Muscle of leg (tissue), 11 donors: Measurements from ENCODE around the gene GMPPB. TPM values are rescaled to one million over a fixed set of nuclear protein-coding genes. Genes with fewer than 3 reads are reported as not detected.
"Not testable (repeated sequence)": the region's sequence is repeated elsewhere in the genome, so short reads cannot be mapped to it uniquely, and the experiment has no call there.

Experiments
- DNase-seq: peaks from one replicate; pipeline ENCODE4 v3.0.0; 2013
- H3K27ac ChIP-seq: one replicate; pipeline ENCODE4 v1.5.1; 2013; ENCODE audit warnings: mild to moderate bottlenecking, low read length, control low read depth
- H3K27me3 ChIP-seq: one replicate; pipeline ENCODE4 v1.6.1; 2013; ENCODE audit warnings: low read length; ENCODE audit not compliant: control insufficient read depth, insufficient read depth
- H3K36me3 ChIP-seq: one replicate; pipeline ENCODE4 v1.6.1; 2013; ENCODE audit warnings: low read length; ENCODE audit not compliant: control insufficient read depth, insufficient read depth
- H3K4me1 ChIP-seq: one replicate; pipeline ENCODE4 v1.6.1; 2013; ENCODE audit warnings: low read length; ENCODE audit not compliant: control insufficient read depth, insufficient read depth
- H3K4me3 ChIP-seq: one replicate; pipeline ENCODE4 v1.5.1; 2013; ENCODE audit warnings: low read length, control low read depth
- H3K9me3 ChIP-seq: replicated peaks from 2 replicates; pipeline ENCODE4 v1.6.1; 2013; ENCODE audit warnings: low read depth, low read length; ENCODE audit not compliant: control insufficient read depth
- WGBS: methylation state at CpG from one replicate; pipeline ENCODE4 v1.1.5; 2013; ENCODE audit warnings: missing lambda C conversion rate; ENCODE audit not compliant: insufficient coverage; 5-methylcytosine and 5-hydroxymethylcytosine counted together
- polyA plus RNA-seq, 8 donors: library from polyadenylated mRNA; unstranded; fragments of 120-200 nt; gene quantifications; one replicate each; pipeline versions ENCODE4 v1.2.1 to v1.2.3, GENCODE V29; 2013; ENCODE audit warnings: inconsistent platforms in 1 of 8, low replicate concordance in 1 of 8; ENCODE audit not compliant: insufficient read length in 8 of 8, insufficient read depth in 1 of 8
- total RNA-seq: library from RNA; stranded (reverse); fragments of 120-200 nt; gene quantifications from one replicate; pipeline ENCODE4 v1.2.4, GENCODE V29; 2013

Gene GMPPB
- total and polyA plus RNA-seq, 9 donors, result 11.1 to 15.3 (median 12.4) TPM

GRCh38 chr3:49756036-49756435, 32.3 kb upstream of the GMPPB start:
- DNase-seq, result no peak
- Histone ChIP-seq H3K4me1 (no peaks in the 10 kb centered on the region), H3K9me3 (no peaks in the 10 kb centered on the region), H3K27ac (no peak overlapping the region), H3K27me3 (no peaks in the 10 kb centered on the region), H3K4me3 (no peak overlapping the region), H3K36me3 (peaks cover 6% of the 10 kb centered on the region)
- no CpG with 5 or more reads among the region's 1 CpG for WGBS

- Histone ChIP-seq H3K9me3 (no peaks in the 10 kb centered on the region), H3K4me3 (no peak overlapping the region), H3K27ac (no peak overlapping the region), H3K36me3 (peaks cover 6% of the 10 kb centered on the region), H3K4me1 (no peaks in the 10 kb centered on the region), H3K27me3 (no peaks in the 10 kb centered on the region)
- no peak for DNase-seq
- 100% methylated on average over 1 of the region's 1 CpG for WGBS
These were observed 30.8 kb upstream of the GMPPB start for GRCh38 chr3:49754536-49754935.

- H3K4me1 ChIP-seq, result no peaks in the 10 kb centered on the region
- H3K9me3 ChIP-seq, result no peaks in the 10 kb centered on the region
- WGBS, result 100% methylated on average over 2 of the region's 4 CpGs
- H3K27me3 ChIP-seq, result no peaks in the 10 kb centered on the region
- DNase-seq, result no peak
- peaks cover 17% of the 10 kb centered on the region for H3K36me3 ChIP-seq
- H3K4me3 ChIP-seq, result no peak overlapping the region
- no peak overlapping the region for H3K27ac ChIP-seq
These were observed 27.8 kb upstream of the GMPPB start for GRCh38 chr3:49751501-49751900.

DNA sequence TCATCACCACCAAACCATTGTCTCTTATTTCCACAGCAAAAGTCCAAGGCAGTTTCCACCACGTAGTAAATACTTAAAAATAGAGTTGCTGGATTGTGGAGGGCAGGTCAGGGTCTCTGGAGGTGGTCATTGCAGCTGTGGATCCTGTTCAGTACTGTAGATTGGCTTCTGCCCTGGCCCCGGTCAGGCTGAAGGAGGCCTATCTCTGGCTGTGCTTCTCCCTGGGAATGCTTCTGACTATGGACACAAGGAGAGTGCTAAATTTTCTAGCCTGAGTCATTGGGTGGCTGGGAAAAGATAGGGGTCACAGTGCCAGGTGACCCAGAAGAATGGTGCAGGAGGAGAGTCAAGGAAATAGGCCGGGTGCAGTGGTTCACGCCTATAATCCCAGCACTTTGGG, 26.3 kb upstream of the GMPPB start:
- DNase-seq, result no peak
- Histone ChIP-seq H3K36me3 (peaks cover 19% of the 10 kb centered on the region), H3K9me3 (no peaks in the 10 kb centered on the region), H3K4me3 (no peak overlapping the region), H3K27me3 (no peaks in the 10 kb centered on the region), H3K4me1 (no peaks in the 10 kb centered on the region), H3K27ac (no peak overlapping the region)
- 93% methylated on average over 3 of the region's 4 CpGs for WGBS

GRCh38 chr3:49748874-49749273, 25.1 kb upstream of the GMPPB start:
- not testable (repeated sequence) for DNase-seq, H3K27me3 ChIP-seq, H3K9me3 ChIP-seq, H3K27ac ChIP-seq, H3K4me3 ChIP-seq, H3K4me1 ChIP-seq
- H3K36me3 ChIP-seq, result peaks cover 19% of the 10 kb centered on the region
- WGBS, result 94% methylated on average over 3 of the region's 5 CpGs

DNA sequence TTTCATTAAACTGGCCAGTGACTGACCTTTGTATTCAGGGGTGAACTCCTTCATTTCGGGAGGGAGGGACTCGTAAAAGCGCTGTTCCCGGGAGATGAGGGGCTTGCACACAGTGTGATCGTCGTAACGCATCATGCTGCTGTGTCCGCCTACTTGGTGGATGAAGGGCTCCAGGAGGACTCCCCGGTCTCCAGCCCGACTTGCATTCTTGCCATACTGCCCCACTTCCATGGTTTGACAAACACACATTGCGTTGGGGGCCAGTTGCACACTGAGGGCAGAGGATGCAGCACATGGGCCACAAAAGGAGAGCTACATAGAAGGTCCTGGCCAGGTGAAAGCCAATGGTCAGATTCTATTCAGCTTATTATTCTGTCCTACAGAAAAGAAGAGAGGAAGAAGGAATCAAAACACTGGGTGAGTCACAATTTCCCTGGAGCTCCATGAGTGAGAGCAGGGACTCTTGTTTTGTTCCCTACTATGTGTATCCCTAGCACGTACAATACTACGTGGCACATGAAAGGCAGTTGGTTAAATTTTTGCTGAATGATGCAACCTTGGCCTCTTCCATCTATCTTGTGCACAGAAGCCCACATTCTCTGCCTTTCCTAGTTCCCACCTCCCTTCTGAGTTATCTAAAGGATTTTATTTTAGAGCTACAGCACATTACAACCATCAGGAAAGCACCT, 24.2 kb upstream of the GMPPB start:
- H3K9me3 ChIP-seq, result no peaks in the 10 kb centered on the region
- no peak overlapping the region for H3K27ac ChIP-seq
- no peaks in the 10 kb centered on the region for H3K27me3 ChIP-seq
- 81% methylated on average over 13 of the region's 13 CpGs for WGBS
- DNase-seq, result no peak
- H3K36me3 ChIP-seq, result peaks cover 19% of the 10 kb centered on the region
- no peak overlapping the region for H3K4me3 ChIP-seq
- no peaks in the 10 kb centered on the region for H3K4me1 ChIP-seq

- Histone ChIP-seq H3K4me1 (no peaks in the 10 kb centered on the region), H3K27me3 (no peaks in the 10 kb centered on the region), H3K9me3 (no peaks in the 10 kb centered on the region), H3K27ac (no peak overlapping the region), H3K36me3 (peaks cover 16% of the 10 kb centered on the region), H3K4me3 (no peak overlapping the region)
- WGBS, result no CpG with 5 or more reads among the region's 2 CpGs
- DNase-seq, result no peak
These were observed 22.2 kb upstream of the GMPPB start for GRCh38 chr3:49745986-49746385.

DNA sequence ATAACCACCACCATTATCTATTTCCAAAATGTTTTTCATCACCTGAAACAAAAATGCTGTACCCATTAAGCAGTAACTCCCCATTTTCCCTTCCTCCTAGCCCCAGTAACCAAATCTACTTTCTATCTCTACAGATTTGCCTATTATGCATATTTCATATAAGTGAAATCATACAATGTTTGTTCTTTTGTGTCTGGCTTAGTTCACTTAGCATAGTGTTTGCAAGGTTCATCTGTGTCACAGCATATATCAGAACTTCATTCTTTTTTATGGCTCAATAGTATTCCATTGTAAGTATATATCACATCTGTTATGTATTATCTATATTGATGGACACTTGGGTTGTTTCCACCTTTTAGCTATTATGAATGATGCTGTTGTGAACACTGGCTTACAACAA, 16.7 kb upstream of the GMPPB start:
- H3K27ac ChIP-seq, result no peak overlapping the region
- H3K27me3 ChIP-seq, result no peaks in the 10 kb centered on the region
- H3K9me3 ChIP-seq, result no peaks in the 10 kb centered on the region
- H3K4me1 ChIP-seq, result no peaks in the 10 kb centered on the region
- no peak overlapping the region for H3K4me3 ChIP-seq
- DNase-seq, result no peak
- peaks cover 21% of the 10 kb centered on the region for H3K36me3 ChIP-seq

- no peaks in the 10 kb centered on the region for H3K9me3 ChIP-seq
- no peaks in the 10 kb centered on the region for H3K27me3 ChIP-seq
- H3K4me3 ChIP-seq, result no peak overlapping the region
- H3K36me3 ChIP-seq, result peaks cover 39% of the 10 kb centered on the region
- 81% methylated on average over 6 of the region's 11 CpGs for WGBS
- no peak overlapping the region for H3K27ac ChIP-seq
- no peaks in the 10 kb centered on the region for H3K4me1 ChIP-seq
- DNase-seq, result no peak
These were observed 14.4 kb upstream of the GMPPB start for GRCh38 chr3:49738067-49738713.

- Histone ChIP-seq H3K36me3 (peaks cover 65% of the 10 kb centered on the region), H3K27ac (no peak overlapping the region), H3K4me1 (no peaks in the 10 kb centered on the region), H3K4me3 (no peak overlapping the region), H3K27me3 (no peaks in the 10 kb centered on the region), H3K9me3 (no peaks in the 10 kb centered on the region)
- 93% methylated on average over 4 of the region's 6 CpGs for WGBS
- no peak for DNase-seq
These were observed 11.0 kb upstream of the GMPPB start for GRCh38 chr3:49734752-49735151.
